Activated CD8-positive, alpha-beta T cell treated with anti-CD3 and anti-CD28 coated beads, Interleukin-2, amount 10 ng/mL, durations not matched to agents 7 days and 5 days (primary cell): ENCODE results near the gene TMEM183A. TPM values are rescaled to one million over a fixed set of nuclear protein-coding genes. Genes with fewer than 3 reads are reported as not detected.
A peak's percentile ranks its signal among the peaks of the same experiment; 100 is the strongest.

Experiments
- ATAC-seq: fragments of 150-1000 bp; cut with Tn5 transposase; one replicate; pipeline ENCODE4 v1.10.0; 2021; ENCODE audit warnings: moderate library complexity
- CTCF ChIA-PET: fragments of 350-600 bp; sonication (Branson Sonifier 250); formaldehyde crosslinking; loops from one replicate; lab custom pipeline; 2021; ENCODE audit warnings: antibody characterized with exemption; lab: Charles Lee
- POLR2A ChIA-PET: fragments of 350-600 bp; sonication (Branson Sonifier 250); formaldehyde crosslinking; loops from one replicate; lab custom pipeline; 2021; ENCODE audit warnings: antibody characterized with exemption; lab: Charles Lee
- DNase-seq: peaks from one replicate; pipeline ENCODE4 v3.0.0-alpha.2; 2020
- H3K27ac Mint-ChIP-seq: one replicate; pipeline ENCODE4 v1.8.0; 2021; ENCODE audit warnings: mild to moderate bottlenecking, mixed read lengths
- H3K27me3 Mint-ChIP-seq: one replicate; pipeline ENCODE4 v1.8.0; 2021; ENCODE audit warnings: low read depth, mixed read lengths
- H3K36me3 Mint-ChIP-seq: one replicate; pipeline ENCODE4 v1.8.0; 2021; ENCODE audit warnings: low read depth, mixed read lengths
- H3K4me1 Mint-ChIP-seq: one replicate; pipeline ENCODE4 v1.8.0; 2021; ENCODE audit warnings: low read depth, mixed read lengths
- H3K4me3 Mint-ChIP-seq: one replicate; pipeline ENCODE4 v1.8.0; 2021; ENCODE audit warnings: mild to moderate bottlenecking, mixed read lengths
- H3K9me3 Mint-ChIP-seq: one replicate; pipeline ENCODE4 v1.8.0; 2022; ENCODE audit warnings: mixed read lengths; ENCODE audit not compliant: insufficient read depth
- total RNA-seq, 2 experiments: library from RNA; stranded (reverse); gene quantifications; one replicate each; pipeline ENCODE4 v1.2.3, GENCODE V29; 2021

TMEM183A gene, protein sequence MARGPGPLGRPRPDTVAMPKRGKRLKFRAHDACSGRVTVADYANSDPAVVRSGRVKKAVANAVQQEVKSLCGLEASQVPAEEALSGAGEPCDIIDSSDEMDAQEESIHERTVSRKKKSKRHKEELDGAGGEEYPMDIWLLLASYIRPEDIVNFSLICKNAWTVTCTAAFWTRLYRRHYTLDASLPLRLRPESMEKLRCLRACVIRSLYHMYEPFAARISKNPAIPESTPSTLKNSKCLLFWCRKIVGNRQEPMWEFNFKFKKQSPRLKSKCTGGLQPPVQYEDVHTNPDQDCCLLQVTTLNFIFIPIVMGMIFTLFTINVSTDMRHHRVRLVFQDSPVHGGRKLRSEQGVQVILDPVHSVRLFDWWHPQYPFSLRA
- total RNA-seq = 10 to 100 TPM; 78.3 to 81.3 TPM

- H3K4me1 Mint-ChIP-seq = peaks cover 30% of the 10 kb centered on the region
- ChIA-PET POLR2A (interaction anchor here (0.5 to 3.2 kb wide), 28 partner anchors 13 to 848 kb away, joined by 3 to 19 read pairs (median 4); partner anchors contain the start of genes CYB5R1, KLHL12, PPFIA4 and PTPN7), CTCF (interaction anchor here (0.6 to 4.2 kb wide), 12 partner anchors 8 to 287 kb away, joined by 3 to 23 read pairs (median 4); no protein-coding TSS in a partner anchor)
- H3K36me3 Mint-ChIP-seq = peaks cover 31% of the 10 kb centered on the region
- H3K27me3 Mint-ChIP-seq = no peaks in the 10 kb centered on the region
- no peaks in the 10 kb centered on the region for H3K9me3 Mint-ChIP-seq
- DNase-seq (peak; percentile 98), ATAC-seq (peak; percentile 91)
- peak within 1 kb of the TSS; percentile 96 for H3K27ac Mint-ChIP-seq
- peak within 1 kb of the TSS; percentile 88 for H3K4me3 Mint-ChIP-seq
Measured at GRCh38 chr1:203006948-203007871, at the start of gene TMEM183A. TSS of gene TMEM183A (plus strand) at chr1:203007374. CDS start at chr1:203007466, 92 bp downstream.

DNA sequence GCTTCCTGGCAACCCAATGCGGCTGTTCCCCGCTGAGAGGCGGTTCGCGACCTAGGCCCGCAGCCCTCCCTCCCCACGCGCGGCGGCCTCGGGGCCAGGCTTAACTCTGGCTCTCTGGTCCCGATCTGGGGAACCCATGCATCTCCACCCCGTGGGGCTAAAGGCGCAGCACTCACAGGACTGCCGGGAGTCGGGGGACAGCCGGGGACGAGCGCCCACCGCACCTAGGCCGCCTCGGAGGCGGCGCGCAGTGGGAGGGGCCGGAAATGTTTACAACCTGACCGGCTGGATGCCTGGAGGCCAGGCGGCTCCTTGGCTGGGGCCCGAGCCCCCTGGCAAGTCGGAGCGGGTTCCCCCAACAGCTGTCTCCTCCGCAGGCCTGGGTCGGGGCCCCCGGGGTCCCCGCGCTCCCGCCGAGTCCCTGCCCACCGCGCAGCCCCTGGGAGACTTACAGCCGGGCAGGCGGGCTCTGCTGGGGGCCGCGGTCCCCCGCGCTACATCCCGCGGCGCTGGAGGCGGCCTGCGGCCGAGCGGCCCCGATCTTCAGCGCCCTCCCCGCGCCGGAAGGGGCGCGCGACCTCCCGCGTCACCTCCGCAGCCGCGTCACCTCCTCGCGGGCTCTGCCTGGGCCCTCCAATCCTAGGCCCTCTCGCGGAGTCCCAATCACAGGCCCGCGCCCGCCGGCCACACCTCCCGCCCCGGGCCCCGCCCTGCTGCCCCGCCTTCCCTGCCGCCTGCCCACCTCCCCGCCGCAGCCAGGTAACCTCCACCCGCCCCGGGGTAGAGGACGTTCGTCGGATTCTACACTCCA is 49.2 kb upstream of the TMEM183A start, which contains the start of gene ADIPOR1:
TSS of gene ADIPOR1 (minus strand) at position 580 of the 811 bp plus-strand sequence. CDS start 7,242 bp downstream, outside the sequence.
- Mint-ChIP-seq H3K27ac (peak within 1 kb of the TSS; percentile 88), H3K27me3 (no peaks in the 10 kb centered on the region), H3K9me3 (no peaks in the 10 kb centered on the region), H3K4me1 (peaks cover 42% of the 10 kb centered on the region), H3K36me3 (peaks cover 10% of the 10 kb centered on the region), H3K4me3 (peak within 1 kb of the TSS; percentile 86)
- POLR2A ChIA-PET = no interaction called here
- DNase-seq (peak; percentile 94), ATAC-seq (peak; percentile 99)
- CTCF ChIA-PET = interaction anchor here (1.0 kb wide), 1 partner anchor 10 kb away, joined by 3 read pairs; no protein-coding TSS in a partner anchor

GRCh38 chr1:202958544-202959275 is 48.5 kb upstream of the TMEM183A start:
- peak overlapping the region; percentile 78 for H3K4me3 Mint-ChIP-seq
- peak overlapping the region; percentile 75 for H3K27ac Mint-ChIP-seq
- H3K4me1 Mint-ChIP-seq = peaks cover 36% of the 10 kb centered on the region
- H3K9me3 Mint-ChIP-seq = no peaks in the 10 kb centered on the region
- ChIA-PET POLR2A (interaction anchor here (1.0 kb wide), 1 partner anchor 19 kb away, joined by 5 read pairs; no protein-coding TSS in a partner anchor), CTCF (interaction anchor here (1.0 to 1.9 kb wide), 3 partner anchors 9 to 41 kb away, joined by 3 to 5 read pairs (median 4); no protein-coding TSS in a partner anchor)
- H3K27me3 Mint-ChIP-seq = no peaks in the 10 kb centered on the region
- H3K36me3 Mint-ChIP-seq = peaks cover 10% of the 10 kb centered on the region
- ATAC-seq = peak; percentile 10
- DNase-seq = peak; percentile 38

- no peak overlapping the region for H3K4me3 Mint-ChIP-seq
- peaks cover 9% of the 10 kb centered on the region for H3K36me3 Mint-ChIP-seq
- H3K27ac Mint-ChIP-seq = no peak overlapping the region
- DNase-seq = no peak
- peaks cover 32% of the 10 kb centered on the region for H3K4me1 Mint-ChIP-seq
- no peak for ATAC-seq
- H3K9me3 Mint-ChIP-seq = no peaks in the 10 kb centered on the region
- ChIA-PET POLR2A (interaction anchor here (1.0 kb wide), 2 partner anchors 8 to 18 kb away, joined by 3 to 5 read pairs; no protein-coding TSS in a partner anchor), CTCF (interaction anchor here (1.0 to 1.9 kb wide), 2 partner anchors 9 to 40 kb away, joined by 4 to 5 read pairs; no protein-coding TSS in a partner anchor)
- no peaks in the 10 kb centered on the region for H3K27me3 Mint-ChIP-seq
Measured at GRCh38 chr1:202959276-202959620, 47.9 kb upstream of the TMEM183A start.

DNA sequence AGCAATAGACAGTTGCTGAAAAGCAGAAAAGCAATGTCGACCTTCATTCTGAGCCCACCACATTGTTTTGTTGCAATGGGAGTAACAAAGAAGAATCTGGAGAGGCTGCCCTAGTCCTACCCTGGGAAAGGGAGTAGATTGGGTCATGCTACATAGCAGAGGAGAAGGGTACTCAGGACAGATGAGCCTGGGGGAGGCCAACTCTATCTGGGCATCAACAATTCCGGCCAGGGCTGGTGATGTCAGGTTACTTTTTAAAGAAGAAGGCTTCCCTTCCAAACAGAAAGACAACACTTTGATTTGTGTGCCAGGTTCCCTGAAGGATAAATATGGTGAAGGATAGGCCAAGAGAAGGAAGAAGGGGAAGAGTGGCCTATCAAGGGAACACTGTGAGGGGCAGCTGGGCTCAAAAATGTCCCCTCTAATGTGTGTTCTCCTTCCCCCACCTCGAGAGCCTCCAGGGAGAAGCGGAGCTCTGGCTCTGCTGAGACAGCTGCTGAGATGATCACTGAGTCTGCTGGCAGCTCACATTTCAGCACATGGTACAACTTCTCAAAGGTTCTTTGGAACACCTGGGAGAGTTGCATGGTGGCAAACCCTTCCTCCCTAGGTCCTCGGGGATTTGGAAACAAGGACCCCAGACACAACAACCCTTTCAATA is 45.8 kb upstream of the TMEM183A start:
- Mint-ChIP-seq H3K27me3 (no peaks in the 10 kb centered on the region), H3K36me3 (peaks cover 11% of the 10 kb centered on the region), H3K4me1 (peaks cover 28% of the 10 kb centered on the region), H3K27ac (no peak overlapping the region), H3K9me3 (no peaks in the 10 kb centered on the region), H3K4me3 (no peak overlapping the region)
- ATAC-seq = no peak
- CTCF ChIA-PET = interaction anchor here (0.8 kb wide), 1 partner anchor 38 kb away, joined by 3 read pairs; no protein-coding TSS in a partner anchor
- DNase-seq = no peak
- POLR2A ChIA-PET = no interaction called here

DNA sequence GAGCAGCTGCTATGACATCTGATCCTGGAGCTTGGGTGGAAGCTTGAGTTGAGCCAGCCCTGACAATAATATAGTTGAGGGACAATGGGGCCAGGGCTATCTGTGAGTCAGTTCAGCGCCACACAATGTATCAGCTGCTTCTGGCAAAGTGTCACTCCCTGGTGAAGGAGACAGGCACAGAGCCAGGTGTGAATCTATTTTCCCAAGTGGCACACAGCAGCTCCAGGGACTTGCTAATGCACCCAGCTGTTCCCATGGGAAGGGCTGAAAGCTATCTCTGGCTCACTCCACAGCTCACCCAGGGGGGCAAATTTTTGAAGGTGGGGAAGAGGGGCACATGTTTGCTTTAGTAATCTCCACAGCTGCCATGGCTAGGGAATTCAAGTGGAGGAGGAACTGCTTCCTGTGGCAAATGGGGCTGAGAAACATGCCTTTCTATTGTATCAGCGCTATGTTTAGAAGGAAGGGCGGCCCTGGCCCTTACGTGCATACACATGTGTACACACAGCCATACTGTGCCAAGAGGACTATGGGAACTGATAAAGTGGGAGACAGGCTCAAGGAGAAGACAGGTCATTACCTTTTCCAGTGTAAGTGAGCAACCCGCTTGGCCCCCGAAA is 42.3 kb upstream of the TMEM183A start:
- H3K4me1 Mint-ChIP-seq = peaks cover 30% of the 10 kb centered on the region
- POLR2A ChIA-PET = interaction anchor here (0.6 kb wide), 1 partner anchor 10 kb away, joined by 3 read pairs; no protein-coding TSS in a partner anchor
- CTCF ChIA-PET = no interaction called here
- peak overlapping the region; percentile 15 for H3K4me3 Mint-ChIP-seq
- H3K9me3 Mint-ChIP-seq = no peaks in the 10 kb centered on the region
- ATAC-seq = no peak
- peaks cover 7% of the 10 kb centered on the region for H3K36me3 Mint-ChIP-seq
- no peak overlapping the region for H3K27ac Mint-ChIP-seq
- peaks cover 2% of the 10 kb centered on the region for H3K27me3 Mint-ChIP-seq
- DNase-seq = no peak

- Mint-ChIP-seq H3K4me1 (peaks cover 30% of the 10 kb centered on the region), H3K4me3 (peak overlapping the region; percentile 15), H3K27ac (no peak overlapping the region), H3K9me3 (no peaks in the 10 kb centered on the region), H3K36me3 (peaks cover 7% of the 10 kb centered on the region), H3K27me3 (peaks cover 2% of the 10 kb centered on the region)
- DNase-seq = no peak
- ChIA-PET POLR2A (no interaction called here), CTCF (no interaction called here)
- no peak for ATAC-seq
Measured at GRCh38 chr1:202965422-202965821, 41.8 kb upstream of the TMEM183A start.

- Mint-ChIP-seq H3K4me3 (peak overlapping the region; percentile 76), H3K36me3 (peaks cover 7% of the 10 kb centered on the region), H3K27ac (peak overlapping the region; percentile 60), H3K9me3 (no peaks in the 10 kb centered on the region), H3K27me3 (peaks cover 2% of the 10 kb centered on the region), H3K4me1 (peaks cover 30% of the 10 kb centered on the region)
- DNase-seq (no peak), ATAC-seq (no peak)
- ChIA-PET CTCF (no interaction called here), POLR2A (interaction anchor here (0.6 to 2.5 kb wide), 5 partner anchors 11 to 77 kb away, joined by 3 to 19 read pairs (median 7); partner anchors contain the start of genes RABIF and TMEM183A)
Measured at GRCh38 chr1:202966006-202966898, 40.9 kb upstream of the TMEM183A start.
